Dermis blood vessel endothelial cell (primary cell): Measurements from ENCODE around the gene POU6F1. TPM values are rescaled to one million over a fixed set of nuclear protein-coding genes. Genes with fewer than 3 reads are reported as not detected.
"Not testable (repeated sequence)": the region's sequence is repeated elsewhere in the genome, so short reads cannot be mapped to it uniquely, and the experiment has no call there.

ENCODE experiments used
- DNase-seq: peaks from one replicate; pipeline ENCODE4 v3.0.0; 2010
- total RNA-seq: library from RNA; depleted of rRNA; stranded (reverse); fragments of >200 nt; gene quantifications from 2 replicates; pipeline ENCODE4 v1.2.3, GENCODE V29; 2014

The POU6F1 gene, protein sequence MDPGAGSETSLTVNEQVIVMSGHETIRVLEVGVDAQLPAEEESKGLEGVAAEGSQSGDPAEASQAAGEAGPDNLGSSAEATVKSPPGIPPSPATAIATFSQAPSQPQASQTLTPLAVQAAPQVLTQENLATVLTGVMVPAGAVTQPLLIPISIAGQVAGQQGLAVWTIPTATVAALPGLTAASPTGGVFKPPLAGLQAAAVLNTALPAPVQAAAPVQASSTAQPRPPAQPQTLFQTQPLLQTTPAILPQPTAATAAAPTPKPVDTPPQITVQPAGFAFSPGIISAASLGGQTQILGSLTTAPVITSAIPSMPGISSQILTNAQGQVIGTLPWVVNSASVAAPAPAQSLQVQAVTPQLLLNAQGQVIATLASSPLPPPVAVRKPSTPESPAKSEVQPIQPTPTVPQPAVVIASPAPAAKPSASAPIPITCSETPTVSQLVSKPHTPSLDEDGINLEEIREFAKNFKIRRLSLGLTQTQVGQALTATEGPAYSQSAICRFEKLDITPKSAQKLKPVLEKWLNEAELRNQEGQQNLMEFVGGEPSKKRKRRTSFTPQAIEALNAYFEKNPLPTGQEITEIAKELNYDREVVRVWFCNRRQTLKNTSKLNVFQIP
- 2.6 and 4.8 TPM in 2 replicates for total RNA-seq

DNA sequence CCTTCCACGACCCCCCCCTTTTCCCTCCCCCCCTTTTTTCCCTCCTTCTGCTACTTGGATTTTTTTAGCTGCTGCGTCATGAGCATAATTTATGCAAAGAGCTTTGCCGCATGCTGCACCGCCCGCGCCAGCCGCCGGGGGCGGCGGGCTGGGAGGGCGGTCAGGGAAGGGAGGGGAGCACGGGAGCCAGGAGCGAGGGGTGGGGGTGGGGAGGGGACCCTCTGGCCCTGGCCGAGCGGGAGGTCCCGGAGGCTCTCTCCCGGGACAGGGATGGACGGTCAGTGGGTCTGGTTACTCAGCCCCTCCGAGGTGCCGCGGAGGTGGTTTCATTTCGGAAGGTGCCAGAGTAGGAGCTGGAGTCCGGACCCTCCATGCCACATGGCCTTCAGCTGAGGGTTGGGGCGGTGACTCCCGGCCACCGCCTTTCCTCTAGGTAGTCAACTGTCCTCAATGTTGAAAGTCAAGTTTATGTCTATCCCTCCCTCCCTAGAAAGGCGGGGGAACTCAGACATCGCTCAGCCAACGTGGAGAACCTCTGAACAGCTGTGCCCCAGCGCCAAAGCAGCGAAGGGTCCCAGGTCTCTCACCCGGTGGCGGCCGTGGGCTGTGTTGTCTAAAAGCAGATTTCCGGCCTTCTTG lies at the start of gene POU6F1:
POU6F1 (minus strand) TSS at position 95 of the 639 bp plus-strand sequence. CDS start 11,226 bp downstream, outside the sequence.
- DNase-seq, result peak; percentile 88

DNA sequence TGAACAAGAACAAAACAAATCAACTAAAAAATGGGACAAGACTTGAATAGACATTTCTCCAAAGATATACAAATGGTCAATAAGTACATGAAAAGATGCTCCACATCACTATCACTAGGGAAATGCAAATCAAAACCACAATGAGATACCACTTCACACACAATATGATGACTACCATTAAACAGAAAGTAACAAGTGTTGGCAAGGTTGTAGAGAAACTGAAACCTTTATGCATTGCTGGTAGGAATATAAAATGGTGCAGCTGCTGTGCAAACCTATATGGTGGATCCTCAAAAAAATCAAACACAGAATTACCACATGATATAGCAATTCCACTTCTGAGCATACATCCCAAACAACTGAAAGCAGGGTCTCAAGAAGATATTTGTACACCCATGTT lies 47.2 kb upstream of the POU6F1 start:
- no peak for DNase-seq

DNA sequence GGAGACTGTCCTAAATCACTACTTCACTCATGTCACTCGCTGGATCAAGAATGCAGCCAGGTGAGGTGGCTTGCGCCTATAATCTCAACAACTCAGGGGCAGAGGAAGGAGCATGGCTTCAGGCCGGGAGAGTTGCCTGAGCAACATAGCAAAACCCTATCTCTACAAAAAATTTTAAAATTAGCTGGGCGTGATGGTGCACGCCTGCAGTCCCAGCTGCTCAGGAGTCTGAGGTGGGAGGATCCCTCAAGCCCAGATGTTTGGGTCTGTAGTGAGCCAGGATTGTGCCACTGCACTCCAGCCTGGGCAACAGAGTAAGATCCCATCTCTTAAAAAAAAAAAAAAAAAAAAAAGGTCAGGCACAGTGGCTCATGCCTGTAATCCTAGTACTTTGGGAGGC lies 46.4 kb upstream of the POU6F1 start:
- no peak for DNase-seq

DNA sequence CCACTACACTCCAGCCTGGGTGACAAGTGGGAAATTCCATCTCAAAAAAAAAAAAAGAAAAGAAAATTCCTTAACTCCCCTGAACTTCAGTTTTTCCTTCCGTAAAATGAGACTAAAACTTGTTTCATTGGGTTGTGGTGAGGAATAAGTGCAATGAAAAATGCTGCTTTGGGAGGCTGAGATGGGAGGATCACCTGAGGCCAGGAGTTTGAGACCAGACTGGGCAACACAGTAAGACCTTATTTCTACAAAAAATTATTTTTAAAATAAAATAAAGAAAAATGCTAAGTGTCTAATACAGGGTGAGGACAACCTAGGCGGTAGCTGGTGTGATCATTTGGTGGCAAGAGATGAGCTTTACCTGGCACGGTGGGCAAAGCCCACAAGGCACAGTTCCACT lies 45.5 kb upstream of the POU6F1 start:
- no peak for DNase-seq

DNA sequence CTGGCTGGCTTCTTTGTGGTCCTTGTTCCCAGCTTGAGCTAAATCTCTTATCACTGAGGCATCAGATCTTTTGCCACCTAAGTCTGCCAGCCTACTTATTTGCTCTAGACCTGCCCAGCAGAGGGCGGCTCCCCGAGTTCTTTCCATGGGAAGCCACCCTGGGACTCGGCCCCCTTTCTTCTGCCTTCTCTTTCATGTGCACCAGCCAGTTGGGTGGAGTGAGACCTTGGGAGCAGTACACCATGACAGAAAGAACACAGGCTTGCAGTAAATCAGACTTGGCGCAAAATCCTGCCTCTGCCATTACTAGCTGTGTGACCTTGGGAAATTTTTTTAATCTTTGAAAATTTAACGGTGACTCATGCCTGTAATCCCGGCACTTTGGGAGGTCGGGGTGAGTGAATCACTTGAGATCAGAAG lies 44.9 kb upstream of the POU6F1 start:
- peak; percentile 76 for DNase-seq

DNA sequence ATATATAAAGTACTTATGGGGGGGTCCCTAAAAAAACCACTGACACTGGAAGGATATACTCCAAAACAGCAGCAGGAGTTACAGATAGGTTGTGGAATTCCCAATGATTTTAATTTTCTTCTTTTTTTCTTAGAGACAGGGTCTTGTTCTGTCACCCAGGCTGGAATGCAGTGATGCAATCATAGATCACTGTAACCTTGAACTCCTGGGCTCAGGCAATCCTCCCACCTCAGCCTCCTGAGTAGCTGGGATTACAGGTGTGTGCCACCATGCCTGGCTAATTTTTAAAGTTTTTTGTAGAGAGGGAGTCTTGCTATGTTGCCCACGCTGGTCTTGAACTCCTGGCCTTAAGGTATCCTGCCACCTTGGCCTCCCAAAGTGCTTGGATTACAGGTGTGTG lies 41.7 kb upstream of the POU6F1 start:
- not testable (repeated sequence) for DNase-seq

DNA sequence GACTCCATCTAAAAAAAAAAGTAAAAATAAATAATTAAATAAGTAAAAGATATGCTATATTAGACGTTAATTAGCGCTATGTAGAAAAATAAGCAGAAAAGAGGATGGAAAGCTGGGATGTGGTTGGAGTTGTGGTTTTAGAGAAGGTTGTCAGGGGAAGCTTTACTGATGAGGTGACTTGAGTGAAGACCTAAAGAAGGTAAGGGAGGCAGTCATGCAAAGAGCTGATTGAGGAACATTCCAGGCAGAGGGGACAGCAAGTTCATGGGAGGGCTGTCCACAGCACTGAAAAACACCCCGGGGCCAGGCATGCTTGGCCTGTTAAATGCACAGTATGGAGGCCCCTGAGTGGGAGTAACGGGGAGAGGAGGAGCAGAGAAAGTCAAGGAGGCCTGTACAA lies 36.7 kb upstream of the POU6F1 start:
- no peak for DNase-seq

DNA sequence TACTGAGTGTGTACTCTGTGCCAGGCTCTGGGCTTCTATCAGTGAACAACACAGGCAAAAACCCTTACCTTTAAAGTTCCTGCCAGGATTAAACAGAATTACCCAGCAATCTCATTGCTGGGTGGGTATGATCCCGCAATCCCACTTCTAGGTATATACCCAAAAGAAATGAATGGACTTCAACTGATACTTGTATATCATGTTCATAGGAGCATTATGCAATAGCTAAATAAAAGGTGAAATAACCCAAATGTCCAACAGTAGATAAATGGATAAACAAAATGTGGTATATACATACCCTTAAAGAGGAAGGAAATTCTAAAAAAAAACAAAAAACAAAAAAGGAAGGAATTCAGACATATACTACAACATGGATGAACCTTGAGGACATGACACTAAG lies 35.4 kb upstream of the POU6F1 start:
- no peak for DNase-seq

DNA sequence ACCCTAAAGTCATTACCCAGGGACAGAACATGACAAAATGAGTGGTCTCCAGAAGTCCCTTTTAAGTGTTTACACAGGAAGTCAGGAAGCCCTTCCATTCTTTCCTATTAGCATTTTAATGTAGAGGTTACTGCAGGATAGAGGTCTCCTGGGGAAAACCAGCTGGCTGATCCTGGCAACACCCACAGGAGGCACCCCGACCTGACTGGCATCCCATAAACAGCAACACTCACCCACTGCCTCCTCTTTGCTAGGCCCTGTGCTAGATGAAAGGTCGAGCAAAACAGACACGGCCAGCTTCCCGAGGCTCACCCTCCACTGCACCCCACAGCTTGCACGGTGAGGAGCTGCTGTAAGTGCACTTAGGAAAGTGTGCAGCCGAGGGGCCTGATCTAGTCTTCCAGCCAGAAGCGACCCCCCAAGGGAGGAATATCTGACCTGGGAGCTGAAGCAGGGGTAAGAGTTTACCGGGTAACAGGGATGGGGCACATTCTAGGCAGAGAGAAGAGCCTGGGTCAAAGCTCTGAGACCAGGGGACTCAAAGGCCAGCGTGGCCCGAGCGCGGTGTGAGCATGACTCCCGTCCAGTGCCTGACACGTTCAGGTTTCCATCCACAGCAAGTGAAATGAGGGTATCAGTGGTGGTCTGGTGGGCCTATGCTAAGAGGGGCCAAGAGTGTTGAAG lies 29.8 kb upstream of the POU6F1 start:
- DNase-seq, result no peak

DNA sequence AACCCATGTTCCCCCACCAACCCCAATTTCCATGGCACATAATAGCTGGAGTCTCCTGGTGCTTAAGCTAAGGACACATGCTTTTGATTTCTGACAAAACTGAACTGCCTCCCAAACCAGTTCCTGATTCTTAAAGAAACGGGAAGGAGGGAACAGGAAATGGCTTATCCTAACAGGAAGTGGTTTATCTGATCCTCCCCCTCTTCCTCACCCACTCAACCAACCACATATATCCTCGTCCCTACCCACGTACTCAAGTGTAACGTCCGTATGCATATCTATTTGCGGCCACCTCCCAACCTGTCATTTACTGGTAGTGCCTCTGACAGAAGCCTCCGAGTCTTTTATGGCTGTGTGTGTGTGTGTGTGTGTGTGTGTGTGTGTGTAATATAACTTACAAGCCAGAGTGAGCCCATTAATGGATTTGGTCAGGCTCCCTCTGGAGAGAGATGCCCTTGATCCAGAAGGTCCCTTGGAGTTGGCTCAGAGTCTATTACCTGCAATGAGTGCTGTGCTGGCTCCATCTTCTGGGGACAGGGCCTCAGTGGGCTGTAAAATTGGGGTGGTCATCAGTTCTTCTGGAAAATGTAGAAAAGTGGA lies 28.5 kb upstream of the POU6F1 start:
- DNase-seq, result peak; percentile 53

DNA sequence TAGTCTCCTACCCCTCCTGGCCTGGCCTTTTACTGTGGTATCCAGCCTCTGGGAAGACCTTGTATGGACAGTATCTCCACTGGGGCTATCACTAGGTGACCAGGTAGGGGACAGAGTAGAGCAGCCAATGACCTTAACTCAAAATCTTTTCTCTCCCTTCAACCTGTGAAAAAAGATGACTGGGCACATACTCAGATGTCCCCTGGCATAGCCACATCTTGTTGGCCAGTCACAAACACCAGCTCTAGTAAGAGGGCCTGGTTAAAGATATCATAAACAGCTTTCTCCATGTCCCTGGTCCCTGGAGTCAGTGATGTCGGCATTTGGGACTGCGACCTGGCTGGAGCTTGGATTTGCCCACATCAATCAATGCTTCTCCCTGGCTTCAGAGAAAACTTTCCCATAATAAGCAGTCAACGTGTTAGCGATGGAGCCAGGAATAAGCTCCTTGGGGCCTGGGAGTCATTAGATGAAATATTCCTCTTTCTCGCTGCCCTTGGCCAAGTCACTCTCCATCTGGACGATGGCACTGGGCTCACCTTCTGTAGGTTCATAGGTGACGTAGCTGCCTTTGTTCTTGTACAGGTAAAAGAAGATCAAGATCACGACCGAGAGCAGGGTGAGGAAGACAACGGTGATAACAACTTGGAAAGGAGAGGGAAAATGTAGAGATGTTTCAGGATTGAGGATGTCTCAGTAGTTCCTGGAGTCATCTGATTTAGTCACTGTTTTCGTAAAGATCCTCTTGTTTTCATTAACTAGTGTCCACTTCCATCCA lies 27.8 kb upstream of the POU6F1 start:
- no peak for DNase-seq

DNA sequence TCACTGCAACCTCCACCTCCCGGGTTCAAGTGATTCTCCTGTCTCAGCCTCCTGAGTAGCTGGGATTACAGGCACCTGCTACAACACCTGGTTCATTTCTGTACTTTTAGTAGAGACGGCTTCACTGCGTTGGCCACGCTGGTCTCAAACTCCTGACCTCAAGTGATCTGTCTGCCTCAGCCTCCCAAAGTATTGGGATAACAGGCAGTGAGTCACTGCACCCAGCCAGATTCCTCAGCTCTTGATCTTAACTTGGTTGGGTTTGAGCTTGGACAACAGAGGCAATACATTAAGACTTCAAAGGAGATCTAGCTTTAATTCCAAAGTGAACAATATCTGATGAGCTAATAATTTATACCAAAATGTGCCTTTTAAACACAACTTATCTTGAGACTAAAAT lies 26.4 kb upstream of the POU6F1 start:
- no peak for DNase-seq

DNA sequence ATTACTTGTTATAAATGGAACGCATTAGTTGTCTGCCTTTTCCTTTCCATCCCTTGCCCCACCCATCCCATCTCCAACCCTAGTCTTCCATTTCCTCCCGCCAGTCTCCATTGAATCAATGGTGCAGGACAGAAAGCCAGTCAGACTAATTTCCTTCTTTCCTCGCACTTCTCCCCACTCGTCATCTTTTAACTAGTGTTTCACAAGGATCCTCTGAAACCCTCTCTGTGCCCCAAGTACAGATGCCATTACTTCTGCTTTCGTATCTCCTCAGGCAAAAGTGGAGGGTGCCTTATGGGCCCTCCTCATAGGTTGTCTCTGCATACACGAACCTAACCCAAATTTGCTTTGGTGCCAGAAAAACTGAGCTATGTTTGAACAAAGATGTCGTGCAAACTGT lies 25.0 kb upstream of the POU6F1 start:
- no peak for DNase-seq

DNA sequence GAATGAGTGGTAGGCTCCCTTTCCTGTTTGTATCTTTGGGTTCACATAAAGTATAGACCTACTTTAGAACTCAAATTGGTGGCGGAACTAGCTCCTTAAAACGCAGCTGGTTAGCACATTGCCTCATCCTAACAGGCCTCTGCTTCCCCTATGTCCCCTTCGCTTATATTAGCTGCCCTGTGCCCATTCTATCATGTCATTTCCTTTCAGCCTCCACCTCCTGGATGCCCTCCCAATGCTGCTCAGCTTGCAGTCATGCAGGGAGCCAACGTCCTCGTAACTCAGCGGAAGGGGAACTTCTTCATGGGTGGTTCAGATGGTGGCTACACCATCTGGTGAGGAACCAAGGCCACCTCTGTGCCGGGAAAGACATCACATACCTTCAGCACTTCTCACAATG lies 24.3 kb upstream of the POU6F1 start:
- DNase-seq, result no peak

DNA sequence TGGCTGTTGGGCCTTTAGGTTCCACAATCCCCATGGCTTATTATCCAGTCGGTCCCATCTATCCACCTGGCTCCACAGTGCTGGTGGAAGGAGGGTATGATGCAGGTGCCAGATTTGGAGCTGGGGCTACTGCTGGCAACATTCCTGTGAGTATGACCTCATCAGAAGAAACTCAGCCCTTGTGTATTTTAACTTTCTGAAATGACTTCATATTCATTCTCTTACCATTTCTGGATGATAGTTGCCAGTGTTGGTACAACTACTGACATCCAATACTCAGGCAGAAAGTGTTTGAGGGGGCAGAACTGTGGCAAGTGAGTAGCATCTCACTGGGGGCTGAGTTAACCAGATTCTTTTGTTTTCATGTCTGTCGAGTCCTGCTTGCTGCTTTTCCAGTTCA lies 23.1 kb upstream of the POU6F1 start:
- no peak for DNase-seq

DNA sequence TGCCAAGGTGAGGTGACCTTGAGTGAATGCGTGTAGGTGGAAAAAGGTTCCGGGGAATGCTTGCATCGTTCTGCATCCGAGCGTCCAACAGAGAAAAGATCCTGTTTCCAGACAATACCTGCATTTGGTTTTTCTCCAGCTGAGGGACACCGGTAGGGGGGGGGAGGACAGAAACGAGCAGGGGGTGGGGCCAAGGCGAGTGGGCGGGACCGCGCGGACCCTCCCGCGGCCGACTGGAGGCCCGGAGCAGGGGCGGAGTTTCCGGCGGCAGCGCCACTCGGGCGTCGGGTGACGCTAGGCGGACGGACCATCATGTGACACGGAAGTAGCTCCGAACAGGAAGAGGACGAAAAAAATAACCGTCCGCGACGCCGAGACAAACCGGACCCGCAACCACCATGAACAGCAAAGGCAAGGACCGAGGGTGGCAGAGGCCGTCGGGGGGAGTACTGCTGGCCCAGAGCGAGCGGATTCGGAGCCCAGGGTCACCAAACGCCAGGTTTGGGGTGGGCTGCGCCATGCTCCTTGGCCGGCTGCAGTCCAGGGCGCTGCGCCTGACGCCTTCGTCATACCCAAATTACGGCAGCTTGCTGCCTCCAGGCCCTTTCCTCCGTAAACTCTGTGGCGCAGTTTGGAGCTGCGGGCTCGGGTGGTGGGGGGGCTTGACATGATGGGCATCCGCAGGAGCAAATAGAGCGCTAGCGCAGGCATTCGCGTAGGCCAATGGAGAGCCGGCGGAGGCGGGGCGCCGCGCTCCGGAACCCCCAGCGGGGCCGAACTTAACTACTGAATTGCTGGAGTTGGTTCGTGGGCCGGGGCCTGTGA lies 20.9 kb upstream of the POU6F1 start, which contains the start of gene DAZAP2:
DAZAP2 (plus strand) TSS at position 317 of the 825 bp plus-strand sequence; CDS start at position 399, 82 bp downstream.
- DNase-seq, result peak; percentile 97

DNA sequence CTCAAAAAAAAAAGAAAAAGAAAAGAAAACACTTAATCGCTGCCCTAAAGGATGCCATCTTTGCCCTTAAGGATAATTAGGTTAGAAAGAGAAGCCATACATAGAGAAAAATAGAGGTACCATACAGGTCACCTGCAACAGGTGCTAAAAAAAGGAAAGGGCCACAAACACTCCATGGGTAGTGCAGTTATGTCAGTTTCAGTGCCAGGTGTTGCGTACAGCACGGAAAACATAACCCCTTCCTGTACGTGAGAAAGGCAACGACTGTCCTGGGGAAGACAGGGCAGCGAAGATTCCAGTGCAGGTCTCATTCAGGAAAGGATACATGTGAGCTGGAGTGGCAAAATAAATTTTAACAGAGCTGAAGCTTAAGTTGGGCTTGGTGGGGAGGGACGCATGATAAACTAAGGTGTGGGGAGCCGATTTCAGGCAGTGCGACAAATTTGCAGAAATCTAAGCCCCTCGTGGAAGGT lies 20.2 kb upstream of the POU6F1 start:
- peak; percentile 29 for DNase-seq

DNA sequence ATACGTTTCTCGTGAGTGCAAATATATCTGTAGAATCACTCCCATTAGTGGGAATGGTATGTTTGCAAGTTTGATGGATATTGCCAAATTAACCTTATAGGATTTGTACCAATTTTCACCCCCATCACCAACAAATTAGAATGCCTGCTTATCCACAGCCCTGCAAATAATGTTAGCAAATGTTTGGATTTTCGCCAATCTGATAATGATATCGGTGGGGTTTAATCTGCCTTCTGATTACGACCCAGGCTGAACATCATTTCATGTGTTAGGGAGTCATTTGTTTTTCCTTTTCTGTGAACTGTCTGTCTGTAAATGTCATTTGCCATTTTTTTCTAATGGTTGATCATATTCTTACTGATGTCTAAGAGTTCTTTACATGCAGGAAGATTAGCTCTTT lies 16.7 kb upstream of the POU6F1 start:
- no peak for DNase-seq

DNA sequence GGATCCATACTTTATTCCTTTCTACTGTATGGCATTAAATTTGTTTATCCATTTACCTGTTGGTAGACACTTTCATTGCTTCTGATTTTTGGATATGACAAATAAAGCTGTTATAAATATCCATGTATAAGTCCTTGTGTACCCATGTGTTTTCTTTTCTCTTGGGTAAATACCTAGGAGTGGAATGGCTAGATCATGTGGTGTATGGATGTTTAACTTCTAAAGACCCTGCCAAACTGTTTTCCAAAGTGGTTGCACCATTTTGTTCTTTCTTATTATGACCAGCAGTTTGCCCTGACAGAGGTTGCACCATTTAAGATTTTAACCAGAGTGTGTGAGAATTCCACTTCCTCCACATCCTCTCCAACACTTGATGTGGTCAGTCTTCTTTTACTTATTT lies 14.8 kb upstream of the POU6F1 start:
- no peak for DNase-seq

DNA sequence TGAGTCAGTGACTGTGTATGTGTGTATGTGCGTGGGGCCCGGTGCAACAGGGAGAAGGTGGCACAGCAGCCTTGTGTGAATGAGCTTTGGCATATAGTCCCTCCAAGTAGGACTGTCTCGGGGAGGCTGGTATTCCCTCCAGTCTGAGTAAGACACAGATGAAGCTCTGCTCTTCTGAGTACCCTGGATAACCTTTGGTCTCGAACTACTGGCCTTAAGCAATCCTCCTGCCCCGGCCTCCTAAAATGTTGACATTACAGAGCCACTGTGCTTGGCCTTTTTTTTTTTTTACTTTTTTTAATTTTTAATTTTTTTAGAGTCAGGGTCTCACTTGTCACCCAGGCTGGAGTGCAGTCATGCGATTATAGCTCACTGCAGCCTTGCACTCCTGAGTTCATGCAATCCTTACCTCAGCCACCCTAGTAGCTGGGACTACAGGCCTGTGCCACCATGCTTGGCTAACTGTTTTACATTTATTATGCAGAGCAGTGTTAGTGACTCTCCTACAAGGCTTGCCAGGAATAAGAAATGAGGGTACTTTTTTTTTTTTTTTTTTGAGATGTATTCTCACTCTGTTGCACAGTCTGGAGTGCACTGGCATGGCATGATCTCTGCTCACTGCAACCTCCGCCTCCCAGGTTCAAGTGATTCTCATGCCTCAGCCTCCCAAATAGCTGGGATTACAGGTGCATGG lies 11.4 kb upstream of the POU6F1 start:
- DNase-seq, result no peak
